ENCODE data around the gene TSPAN17. TPM values are rescaled to one million over a fixed set of nuclear protein-coding genes. Genes with fewer than 3 reads are reported as not detected.

The TSPAN17 gene
- total RNA-seq, 1 donor from 2014 or later = 42.8 TPM

DNA sequence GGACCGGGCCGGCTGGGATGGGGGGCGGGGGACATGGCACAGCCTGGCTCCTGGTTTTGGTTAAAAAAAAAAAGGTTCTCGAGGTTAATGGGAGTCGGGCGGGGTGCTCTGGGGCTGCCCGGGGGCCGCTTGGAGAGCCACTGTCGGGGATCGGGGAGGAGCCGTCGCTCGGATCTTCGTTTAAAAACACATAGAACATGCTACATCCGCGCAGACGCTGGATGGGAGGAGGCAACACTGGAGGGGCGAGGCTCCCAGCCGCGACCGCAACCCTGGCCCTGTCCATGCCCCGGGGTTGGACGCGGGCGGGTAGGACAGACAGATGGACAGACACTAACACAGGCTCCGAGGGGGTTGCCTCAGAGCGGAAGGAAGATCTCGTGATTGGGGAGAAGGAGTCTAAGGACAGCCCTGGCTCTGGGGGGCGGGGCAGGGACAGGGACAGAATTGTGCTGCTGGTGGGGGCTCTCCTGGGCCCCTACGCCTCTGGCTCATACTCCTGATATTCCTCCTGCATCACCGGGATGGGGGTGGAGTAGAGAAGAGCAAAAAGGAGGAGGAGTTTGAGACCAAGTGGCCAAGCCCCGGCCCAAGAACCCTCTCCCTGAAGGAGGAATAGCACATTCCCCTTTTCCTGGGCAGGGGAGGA lies 26.8 kb upstream of the TSPAN17 start:
- intact Hi-C loops (cut with micrococcal nuclease) = no loop called here

DNA sequence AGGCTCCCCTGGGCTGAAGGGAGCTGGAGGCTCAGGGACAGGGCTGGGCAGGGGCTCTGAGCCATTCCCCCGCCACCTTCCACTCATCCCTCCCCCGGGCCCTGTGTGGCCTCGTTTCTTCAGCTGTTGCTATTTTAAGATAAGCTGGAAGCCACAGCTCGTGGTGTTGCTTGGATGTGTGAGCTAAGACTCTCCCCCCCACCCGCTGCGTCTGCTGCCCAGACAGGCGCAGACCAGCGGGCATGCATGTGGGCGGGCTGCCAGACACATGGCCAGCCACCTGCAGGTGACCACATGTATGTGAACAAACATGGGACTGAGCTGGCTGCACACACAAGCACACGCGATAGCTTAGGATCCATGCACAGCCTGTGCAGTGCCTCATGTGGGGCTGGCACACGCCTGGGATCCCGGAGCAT lies 25.6 kb upstream of the TSPAN17 start:
- intact Hi-C loops (cut with micrococcal nuclease) = no loop called here

DNA sequence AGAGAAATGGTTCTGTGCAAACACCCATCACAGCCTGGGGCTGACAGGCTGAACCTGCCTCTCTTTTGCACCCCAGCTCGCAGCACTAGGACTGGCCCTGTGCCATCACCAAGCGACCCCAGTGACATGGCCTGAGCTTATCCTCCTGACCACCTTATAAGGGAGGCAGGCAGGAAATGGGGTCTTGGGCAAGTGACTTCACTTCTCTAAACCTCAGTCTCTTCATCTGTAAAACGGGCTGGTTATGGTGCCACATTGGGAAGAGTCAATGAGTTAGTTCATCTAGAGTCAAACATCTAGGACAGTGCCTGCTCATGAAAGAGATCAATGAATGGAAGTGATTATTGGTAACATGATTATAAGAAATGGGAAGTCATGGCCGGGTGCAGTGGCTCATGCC lies 23.1 kb upstream of the TSPAN17 start:
- intact Hi-C loops (cut with micrococcal nuclease) = no loop called here

DNA sequence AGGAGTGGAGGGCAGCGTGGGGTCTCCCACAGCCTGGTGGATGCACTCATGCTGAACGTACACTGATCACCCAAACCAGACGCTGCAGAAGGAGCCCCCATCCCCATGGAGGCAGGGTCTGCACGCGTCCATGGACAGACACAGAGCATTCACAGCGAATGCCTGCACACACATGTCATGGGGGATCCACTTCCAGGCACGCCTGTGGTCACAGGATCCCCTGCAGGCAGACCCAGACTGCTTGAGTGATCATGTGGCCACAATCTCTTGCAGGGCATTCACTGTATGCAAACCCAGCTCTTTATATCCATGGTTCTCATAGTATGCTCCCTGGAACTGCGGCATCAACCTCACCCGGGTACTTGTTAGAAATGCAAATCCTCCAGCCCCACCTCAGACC lies 22.3 kb upstream of the TSPAN17 start:
- intact Hi-C loops (cut with micrococcal nuclease) = no loop called here

DNA sequence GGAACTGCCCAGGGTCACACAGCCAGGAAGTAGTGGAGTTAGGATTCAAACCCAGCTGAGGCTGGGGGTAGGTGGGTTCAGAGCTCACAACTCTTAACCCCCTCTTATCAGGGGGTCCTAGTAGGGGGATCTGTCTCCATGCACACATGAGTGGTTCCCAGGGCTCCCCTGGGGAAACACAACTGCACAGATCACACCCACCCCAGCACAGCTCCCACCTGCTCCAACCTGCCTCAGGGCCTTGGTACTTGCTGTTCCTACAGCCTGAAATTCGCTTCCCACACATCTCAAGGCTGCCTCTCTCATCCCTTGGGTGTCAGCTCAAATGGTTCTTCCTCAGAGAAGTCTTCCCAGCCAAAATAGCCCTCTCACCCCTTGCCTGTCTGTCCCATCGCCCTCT lies 21.8 kb upstream of the TSPAN17 start:
- intact Hi-C loops (cut with micrococcal nuclease) = no loop called here

DNA sequence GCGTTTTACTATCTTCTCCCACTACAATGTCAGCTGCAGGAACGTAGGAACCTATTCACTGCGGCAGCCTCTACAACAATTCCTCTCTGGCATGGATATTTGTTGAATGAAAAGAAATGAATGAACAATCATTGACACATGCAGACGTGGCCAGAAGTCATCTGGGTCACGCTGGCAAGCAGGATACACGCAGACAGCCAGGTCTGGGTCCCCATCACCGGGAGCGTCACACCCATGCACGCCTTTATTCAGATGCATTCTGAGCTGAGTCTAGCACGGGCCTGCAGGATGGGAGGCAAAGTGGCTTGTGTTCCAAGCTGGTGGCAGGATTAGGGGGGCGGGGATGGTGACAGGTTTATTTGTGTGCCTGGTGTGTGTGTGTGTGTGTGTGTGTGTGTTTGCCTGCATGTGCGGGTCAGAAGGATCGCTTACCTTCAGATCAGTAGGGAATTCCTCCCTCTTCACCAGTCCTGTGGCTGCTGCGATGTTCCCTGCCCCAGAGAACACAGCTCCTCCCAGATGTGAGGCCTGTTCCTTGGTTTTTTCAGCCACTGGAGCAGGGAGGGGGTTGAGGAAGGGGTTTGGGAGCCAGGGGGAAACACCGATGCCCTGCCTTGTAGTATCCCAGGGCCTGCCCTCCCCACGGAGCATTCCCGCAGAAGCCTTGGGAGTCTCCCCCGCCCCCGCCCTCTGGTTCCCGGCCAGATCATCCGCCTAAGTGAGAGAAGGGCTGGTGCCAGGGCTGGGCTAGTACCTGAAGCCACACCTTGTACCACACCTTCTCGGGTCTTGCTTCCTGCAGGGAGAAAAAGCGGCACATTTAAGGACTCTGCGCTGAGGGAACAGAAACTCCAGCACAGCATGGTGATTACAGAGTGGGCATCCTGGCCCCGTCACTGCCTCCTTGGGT lies 21.1 kb upstream of the TSPAN17 start:
- intact Hi-C loops (cut with micrococcal nuclease) = no loop called here

DNA sequence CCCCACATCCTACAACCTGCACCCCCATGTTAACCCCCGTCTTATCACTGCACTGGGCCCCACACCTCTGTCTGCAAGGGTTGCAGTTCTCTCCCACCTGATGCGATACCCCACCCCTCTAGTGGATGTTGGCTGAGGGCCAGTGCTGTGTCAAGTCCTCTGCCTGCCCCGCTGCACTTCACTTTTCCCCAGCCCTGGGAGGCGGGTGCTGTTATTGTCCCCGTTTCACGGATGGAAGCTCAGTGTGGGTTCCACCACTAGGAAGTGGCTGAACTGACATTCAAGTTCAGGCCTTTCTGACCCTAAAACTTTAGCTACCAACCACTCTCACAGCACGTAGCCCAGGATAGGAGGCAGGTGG lies 20.4 kb upstream of the TSPAN17 start:
- intact Hi-C loops (cut with micrococcal nuclease) = no loop called here

DNA sequence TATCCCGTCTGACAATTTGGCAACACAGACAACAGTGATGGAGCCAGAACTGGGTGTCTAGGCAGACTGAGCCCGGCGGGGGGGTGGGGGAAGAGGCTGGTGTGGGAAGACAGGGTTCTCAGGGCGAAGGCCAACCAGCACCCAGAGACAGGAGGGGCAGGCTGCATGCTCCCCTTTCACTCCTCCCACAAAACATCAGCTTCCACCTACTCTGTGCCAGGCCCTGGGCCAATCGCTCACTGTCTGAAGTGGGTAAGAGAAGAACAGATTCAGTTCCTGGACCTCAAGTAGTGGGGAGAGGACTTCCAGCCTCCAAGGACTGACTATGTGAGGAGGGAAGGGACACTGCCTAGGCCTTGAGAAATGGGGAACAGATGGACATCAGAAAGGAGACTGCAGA lies 19.7 kb upstream of the TSPAN17 start:
- intact Hi-C loops (cut with micrococcal nuclease) = no loop called here

DNA sequence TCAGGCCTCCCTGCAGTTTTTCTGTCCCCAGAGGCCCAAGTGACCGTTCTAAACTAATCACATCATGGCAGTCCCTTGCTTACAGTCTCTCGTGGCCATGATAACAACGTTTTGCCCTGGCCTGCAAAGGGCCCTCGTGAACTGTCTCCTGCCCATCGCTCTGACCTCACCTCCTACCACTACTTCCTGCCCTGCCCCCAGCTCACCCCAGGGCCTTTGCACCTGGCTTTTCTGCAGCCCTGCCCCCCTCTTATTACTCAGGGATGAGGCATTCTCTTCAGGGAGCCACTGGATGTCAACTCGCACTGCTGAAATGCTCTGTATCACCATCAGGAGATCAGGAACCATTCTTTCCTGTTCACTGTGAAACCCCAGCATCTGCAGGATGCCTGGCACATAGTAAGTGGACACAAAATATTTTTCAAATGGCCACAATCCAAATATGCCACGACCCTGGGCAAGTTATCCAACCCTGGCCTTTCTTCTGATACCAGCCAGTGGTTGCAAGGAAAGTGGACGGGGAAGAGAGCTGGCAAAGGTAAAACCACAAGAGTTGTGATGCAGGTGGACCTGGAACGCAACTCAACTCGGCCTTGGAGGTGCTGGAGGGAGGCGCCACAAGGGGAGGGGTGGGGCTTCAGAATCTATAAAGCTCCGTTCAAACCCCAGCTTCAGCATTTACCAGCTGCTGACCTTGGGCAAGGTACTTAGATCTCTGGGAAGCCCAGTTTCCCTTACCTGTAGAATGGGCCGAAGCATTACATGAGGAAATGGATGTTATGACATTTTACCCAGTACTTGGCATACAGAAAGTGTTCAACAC lies 18.7 kb upstream of the TSPAN17 start:
- intact Hi-C loops (cut with micrococcal nuclease) = no loop called here

DNA sequence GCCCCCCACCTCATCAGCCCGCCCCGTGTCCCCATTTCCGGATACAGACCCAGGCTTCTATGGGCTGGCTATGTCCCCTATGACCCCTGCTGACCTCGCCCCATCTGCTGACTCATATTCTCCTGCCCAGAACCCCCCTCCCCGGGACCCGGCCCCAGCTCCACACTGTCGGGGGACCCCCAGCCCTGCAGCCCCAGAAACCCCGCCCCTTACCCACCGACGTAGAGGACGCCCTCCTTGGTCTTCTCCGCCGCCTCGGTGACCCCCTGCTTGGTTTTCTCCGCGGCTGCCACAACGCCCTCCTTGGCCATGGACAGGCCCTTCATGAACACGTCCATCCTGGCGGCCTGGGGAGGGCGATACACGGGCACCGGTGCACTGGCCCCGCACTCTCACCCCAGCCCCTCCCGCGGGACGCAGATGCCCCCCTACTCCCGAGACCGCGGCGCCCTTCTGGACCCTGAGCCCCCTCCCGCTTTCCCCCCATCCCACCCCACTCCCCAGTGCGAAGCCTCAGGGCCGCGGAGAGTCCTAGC lies 17.9 kb upstream of the TSPAN17 start:
- intact Hi-C loops (cut with micrococcal nuclease) = no loop called here

DNA sequence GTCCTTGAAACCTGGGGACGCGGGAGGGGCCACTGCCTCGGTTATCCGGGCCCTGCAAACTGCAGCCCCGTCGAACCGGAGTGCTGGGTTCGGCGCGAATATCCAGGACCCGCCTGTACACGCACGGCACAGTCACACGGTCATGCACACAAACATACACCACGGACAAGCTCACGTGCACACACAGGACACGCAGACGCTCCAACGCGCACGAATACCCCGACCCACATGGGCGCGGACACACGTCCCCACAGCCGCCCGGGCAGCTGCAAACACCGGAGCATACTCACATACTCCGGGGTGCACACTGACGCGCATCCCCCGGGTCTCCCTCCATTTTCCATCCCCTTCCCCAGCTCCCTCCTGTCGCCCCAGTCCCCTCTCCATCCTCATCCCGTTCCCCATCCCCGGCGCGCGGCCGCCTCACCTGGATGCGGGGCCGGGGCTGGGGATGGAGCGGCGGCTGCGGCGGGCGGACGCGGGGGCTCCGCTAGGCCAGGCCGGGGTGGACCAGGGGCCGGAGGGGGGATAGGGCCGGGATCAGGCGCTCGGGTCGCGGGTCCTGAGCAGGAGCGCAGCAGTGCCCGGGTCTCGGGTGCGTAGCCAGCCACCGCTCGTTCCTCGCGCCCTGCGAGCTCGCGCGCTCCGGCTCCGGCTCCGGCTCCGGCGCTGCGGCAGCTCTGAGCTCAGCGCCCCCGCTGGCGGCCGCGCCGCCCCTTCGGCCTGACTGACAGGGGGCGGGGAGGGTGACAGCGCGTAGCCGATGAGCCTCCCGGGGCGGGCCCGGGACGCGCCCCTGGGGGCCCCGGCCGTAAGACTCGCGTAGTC lies 17.2 kb upstream of the TSPAN17 start, which contains the start of the genes EIF4E1B and SNCB:
TSS of gene EIF4E1B (plus strand) at position 823 of the 828 bp plus-strand sequence. CDS start 12,113 bp downstream, outside the sequence.
TSS of gene SNCB (minus strand) at position 682 of the 828 bp plus-strand sequence. CDS start 880 bp downstream, outside the sequence.
- intact Hi-C loops (cut with micrococcal nuclease) = loop anchor here (1.0 kb wide), 1 partner anchor 17 kb away; the partner anchor contains the start of gene TSPAN17

DNA sequence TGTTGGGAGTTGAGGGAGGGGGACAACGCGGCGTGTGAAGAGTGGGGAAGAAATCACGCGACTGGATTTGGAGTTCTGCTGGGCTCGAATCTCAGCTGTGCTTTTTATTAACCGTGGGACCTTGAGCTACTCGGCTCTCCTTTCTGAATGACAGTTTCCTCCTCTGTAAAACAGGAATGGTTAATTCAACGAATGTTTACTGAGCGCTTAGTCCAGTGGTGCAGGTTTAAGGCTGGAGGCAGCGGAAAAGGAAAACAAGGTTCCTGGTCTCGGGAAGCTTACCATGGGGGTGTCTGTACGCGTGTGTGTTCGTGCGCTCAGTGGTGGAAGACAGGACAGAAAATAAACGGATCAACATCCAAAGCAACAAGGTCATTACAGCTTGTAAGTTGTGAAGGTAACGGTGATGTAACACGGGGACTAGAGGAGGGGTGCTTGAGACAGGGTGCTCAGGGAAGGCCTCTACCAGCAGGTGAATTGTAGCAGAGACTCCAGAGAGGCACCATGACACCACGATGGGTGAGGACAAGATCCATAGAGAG lies 16.5 kb upstream of the TSPAN17 start:
- intact Hi-C loops (cut with micrococcal nuclease) = loop anchor here (1.0 kb wide), 1 partner anchor 17 kb away; the partner anchor contains the start of gene TSPAN17

DNA sequence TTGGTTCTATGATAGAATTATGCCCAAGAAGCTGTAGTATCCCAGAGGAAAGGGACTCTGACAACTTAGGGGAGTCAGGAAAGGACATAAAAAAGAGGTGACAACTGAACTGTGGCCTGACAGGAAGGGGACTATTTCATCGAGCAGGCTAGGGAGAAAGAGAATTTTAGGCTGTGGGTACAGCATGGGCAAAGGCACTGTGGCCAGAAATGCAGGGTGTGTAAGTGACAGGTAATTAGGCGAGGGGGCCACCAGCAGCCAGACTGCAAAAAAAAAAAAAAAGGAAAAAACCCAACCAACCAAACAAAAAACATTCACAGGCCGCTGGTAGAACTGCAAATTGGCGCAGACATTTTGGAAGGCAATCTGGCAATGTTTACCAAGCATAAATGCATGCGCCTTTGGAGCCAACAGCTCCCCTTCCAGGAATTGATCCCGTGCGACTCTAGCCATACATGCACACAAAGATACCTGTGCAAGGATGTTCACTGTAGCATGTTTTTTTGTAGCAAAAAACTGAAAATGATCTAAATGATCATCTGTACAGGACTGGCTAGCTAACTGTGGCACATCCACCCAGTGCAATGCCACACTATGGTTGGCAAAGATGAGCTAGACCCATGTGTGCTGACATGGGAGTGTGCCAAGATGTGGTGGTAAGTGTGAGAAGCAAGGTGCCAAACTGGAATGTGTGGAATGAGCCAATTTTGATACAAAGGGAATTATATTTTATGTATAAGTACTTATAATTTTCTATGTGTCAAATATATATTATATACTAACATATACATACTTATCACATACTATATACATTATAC lies 15.7 kb upstream of the TSPAN17 start:
- intact Hi-C loops (cut with micrococcal nuclease) = no loop called here

DNA sequence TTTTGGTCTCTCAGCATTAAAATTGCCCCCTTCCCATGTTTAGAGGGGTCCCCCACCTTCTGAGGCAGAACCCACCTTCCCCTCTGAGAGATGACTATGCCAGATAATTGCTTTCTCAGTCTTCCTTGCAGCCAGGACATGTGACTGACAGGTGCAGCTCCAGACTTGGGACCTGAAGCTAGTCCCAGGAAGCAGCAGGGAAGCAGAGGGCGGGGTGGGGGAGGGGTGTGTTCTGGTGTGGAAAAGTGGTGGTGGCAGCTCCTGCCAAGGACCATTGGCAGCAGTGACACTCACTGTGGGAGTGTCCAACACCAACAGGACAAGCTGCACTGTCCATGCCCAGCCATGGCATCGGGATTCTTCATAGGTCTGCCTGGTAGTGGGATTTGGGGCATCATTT lies 14.5 kb upstream of the TSPAN17 start:
- intact Hi-C loops (cut with micrococcal nuclease) = no loop called here

DNA sequence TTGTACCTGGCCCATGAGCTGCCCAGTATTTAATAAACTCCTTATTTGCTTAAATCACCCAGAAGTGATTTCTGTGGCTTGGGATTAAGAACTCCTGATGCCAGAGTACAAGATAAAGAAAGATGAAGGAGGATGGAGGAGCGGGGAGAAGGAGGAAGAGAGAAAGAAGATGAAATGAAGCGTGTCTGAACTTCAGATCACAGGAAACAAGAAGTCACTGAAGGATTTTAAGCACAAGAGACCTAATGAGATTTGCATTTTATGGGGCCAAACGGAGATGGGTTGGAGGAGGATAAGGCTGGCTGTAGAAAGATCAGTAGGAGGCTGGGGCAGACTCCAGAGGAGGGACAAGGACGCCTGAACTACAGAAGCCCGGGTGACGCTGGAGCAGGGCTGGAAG lies 13.7 kb upstream of the TSPAN17 start:
- intact Hi-C loops (cut with micrococcal nuclease) = no loop called here

DNA sequence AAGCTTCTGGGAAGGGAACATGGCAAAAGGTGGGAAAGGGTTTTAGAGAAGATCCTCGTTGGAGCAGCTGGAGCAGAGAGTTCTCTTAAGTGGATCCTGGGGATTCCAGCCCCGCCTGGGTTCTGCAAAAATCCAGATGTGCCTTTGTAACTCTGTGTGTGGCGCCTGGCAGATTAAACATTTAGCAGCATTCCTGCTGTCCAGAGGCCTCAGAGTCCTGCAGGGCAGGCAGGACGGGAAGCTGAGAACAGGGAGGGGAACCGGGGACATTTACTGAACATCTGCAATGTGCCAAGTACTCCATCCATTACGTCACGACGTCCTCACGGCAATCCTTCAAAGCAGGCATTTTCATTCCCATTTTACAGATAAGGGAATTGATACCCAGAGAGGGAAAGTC lies 10.9 kb upstream of the TSPAN17 start:
- intact Hi-C loops (cut with micrococcal nuclease) = no loop called here

DNA sequence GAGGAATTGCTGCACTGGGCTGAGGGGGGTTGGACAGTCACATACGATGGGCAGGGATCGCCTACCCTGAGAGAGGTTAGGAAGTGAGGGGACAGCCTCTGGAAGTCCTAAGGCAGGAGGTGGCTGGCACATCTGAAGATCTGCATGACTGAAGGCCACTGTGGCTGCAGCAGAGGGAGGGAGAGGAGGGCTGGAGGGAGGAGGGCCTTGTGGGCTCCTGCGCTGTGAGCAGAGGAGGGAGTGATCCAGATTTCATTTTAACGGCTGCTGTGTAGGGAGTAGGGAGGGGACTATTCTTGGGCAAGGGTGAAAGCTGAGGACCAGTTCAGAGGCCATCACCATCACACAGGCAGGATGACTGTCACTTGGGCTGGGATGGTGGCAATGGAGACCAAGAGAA lies 9.7 kb upstream of the TSPAN17 start:
- intact Hi-C loops (cut with micrococcal nuclease) = no loop called here

DNA sequence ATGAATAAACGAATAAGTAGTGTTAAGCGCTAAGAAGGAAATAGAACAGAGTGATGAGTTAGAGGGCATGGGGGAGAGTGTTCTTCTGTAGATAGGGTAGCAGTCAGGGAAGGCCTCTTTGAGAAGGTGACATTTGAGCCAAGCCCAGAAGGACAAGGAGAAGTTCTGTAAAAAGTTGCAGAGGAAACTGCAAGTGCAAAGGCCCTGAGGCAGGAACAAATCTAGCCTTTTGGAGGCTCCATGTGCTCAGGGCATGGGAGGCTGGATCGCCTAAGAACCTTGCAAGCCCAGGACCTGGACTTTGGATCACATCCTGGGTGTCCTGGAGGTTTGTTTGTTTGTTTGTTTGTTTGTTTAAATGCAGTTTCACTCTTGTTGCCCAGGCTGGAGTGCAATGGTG lies 8.8 kb upstream of the TSPAN17 start:
- intact Hi-C loops (cut with micrococcal nuclease) = no loop called here

DNA sequence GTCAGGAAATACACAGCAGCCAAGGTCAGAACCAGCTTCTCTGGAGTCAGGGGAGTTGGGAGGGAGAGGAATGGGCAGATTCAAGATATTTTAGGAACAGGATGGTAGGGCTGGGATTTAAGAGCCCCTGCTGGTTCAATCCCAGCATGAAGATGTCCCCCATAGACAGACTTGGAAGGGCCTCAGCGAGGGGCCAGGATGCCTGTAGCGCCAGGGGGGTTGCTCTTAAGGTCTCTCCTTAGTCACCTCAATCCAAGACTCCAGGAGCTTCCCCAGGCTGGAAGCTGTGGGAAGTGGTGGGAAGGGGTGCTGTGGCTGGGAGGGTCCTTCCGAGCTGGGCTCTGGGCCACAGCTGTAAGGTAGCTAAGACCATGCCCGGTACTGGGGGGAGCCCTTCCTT lies 8.1 kb upstream of the TSPAN17 start:
- intact Hi-C loops (cut with micrococcal nuclease) = no loop called here
